K562 (cell line): ENCODE data around the gene GULP1. TPM values are rescaled to one million over a fixed set of nuclear protein-coding genes. Genes with fewer than 3 reads are reported as not detected.

Experiments
- ATAC-seq: fragments of 200-7000 bp; cut with Tn5 transposase; 3 replicates; pipeline ENCODE4 v1.9.1; 2020; ENCODE audit warnings: moderate library complexity
- BruUV-seq: library from RNA; stranded (reverse); fragments of 400-500 nt; replicated peaks from 2 replicates; lab custom pipeline; 2021; lab: Mats Ljungman, UMichigan
- CTCF ChIA-PET: fragments of 300-600 bp; formaldehyde crosslinking; extraction: SDS; loops from one replicate; lab custom pipeline; 2021; ENCODE audit warnings: low intra/inter-chr PET ratio; lab: Yijun Ruan, JAX
- POLR2A ChIA-PET: fragments of 300-600, 350-650 bp; sonication (Branson Sonifier 250); formaldehyde crosslinking; extraction: SDS; loops from one replicate; lab custom pipeline; 2021; ENCODE audit warnings: antibody characterized with exemption, inconsistent platforms; lab: Yijun Ruan, JAX
- DNase-seq, 4 experiments: peaks; one replicate each; pipeline versions ENCODE4 v3.0.0 to v3.0.0-alpha.2; 2011 to 2018; ENCODE audit warnings: low spot score in 3 of 4, mixed read lengths in 3 of 4; ENCODE audit errors: extremely low read depth in 1 of 4
- FAIRE-seq: peaks from 2 replicates; lab custom pipeline; 2011; peaks lifted over from hg19 to GRCh38; lab: Jason Lieb, UNC
- H2AFZ ChIP-seq: 2 replicates; pipeline ENCODE4 v1.6.0; 2011; ENCODE audit warnings: low read depth, low read length, control low read depth, inconsistent platforms
- H3K27ac ChIP-seq: fragments of 200-600 bp; 3 replicates; pipeline ENCODE4 v1.8.0; 2011; ENCODE audit warnings: low read depth, mild to moderate bottlenecking, control low read depth, inconsistent platforms, low read length, moderate library complexity, mixed read lengths; ENCODE audit errors: extremely low read depth
- H3K27me3 ChIP-seq, 2 experiments: fragments of 300-600 bp in 1 of 2; 2 replicates in 1 of 2; 3 replicates in 1 of 2; pipeline versions ENCODE4 v1.6.0 to v1.8.0; 2011; ENCODE audit warnings: inconsistent platforms in 2 of 2, low read length in 2 of 2, mild to moderate bottlenecking in 1 of 2, mixed read lengths in 1 of 2, moderate library complexity in 1 of 2; ENCODE audit not compliant: control insufficient read depth in 2 of 2, insufficient read depth in 2 of 2
- H3K36me3 ChIP-seq: fragments of 300-600 bp; 3 replicates; pipeline ENCODE4 v1.8.0; 2011; ENCODE audit warnings: mild to moderate bottlenecking, low read length, inconsistent platforms; ENCODE audit not compliant: control insufficient read depth, insufficient read depth
- H3K4me1 ChIP-seq, 2 experiments: fragments of 200-600 bp in 1 of 2; replicated peaks in 1 of 2; 2 replicates in 1 of 2; 3 replicates in 1 of 2; pipeline versions ENCODE4 v1.5.1 to v1.8.0; 2011; ENCODE audit warnings: inconsistent platforms in 2 of 2, low read length in 2 of 2, mild to moderate bottlenecking in 1 of 2, mixed read lengths in 1 of 2, moderate library complexity in 1 of 2; ENCODE audit not compliant: control insufficient read depth in 2 of 2, insufficient read depth in 2 of 2
- H3K4me2 ChIP-seq: 2 replicates; pipeline ENCODE4 v1.6.1; 2011; ENCODE audit warnings: low read length, control low read depth, inconsistent platforms, mixed read lengths; ENCODE audit not compliant: insufficient read depth
- H3K4me3 ChIP-seq: fragments of 200-600 bp; sonication (generic), shearing (Covaris generic); 2 replicates; pipeline ENCODE4 v1.5.1; 2016; ENCODE audit warnings: control low read depth, inconsistent platforms
- H3K79me2 ChIP-seq: fragments of 200-600 bp; 3 replicates; pipeline ENCODE4 v1.8.0; 2011; ENCODE audit warnings: low read length, inconsistent platforms; ENCODE audit not compliant: control insufficient read depth, insufficient read depth
- H3K9ac ChIP-seq, 2 experiments: 2 replicates each; pipeline versions ENCODE4 v1.6.0 to v1.6.1; 2011; ENCODE audit warnings: low read depth in 2 of 2, low read length in 2 of 2, control low read depth in 1 of 2, inconsistent platforms in 1 of 2, mild to moderate bottlenecking in 1 of 2, mixed read lengths in 1 of 2; ENCODE audit not compliant: insufficient read depth in 1 of 2
- H3K9me1 ChIP-seq: one replicate; pipeline ENCODE4 v1.6.0; 2011; ENCODE audit warnings: inconsistent platforms, mild to moderate bottlenecking, low read length, moderate library complexity; ENCODE audit not compliant: control insufficient read depth, insufficient read depth
- H3K9me3 ChIP-seq: replicated peaks from 2 replicates; pipeline ENCODE4 v1.5.1; 2011; ENCODE audit warnings: low read depth, low read length, inconsistent platforms; ENCODE audit not compliant: control insufficient read depth, insufficient read depth
- H4K20me1 ChIP-seq: replicated peaks from 2 replicates; pipeline ENCODE4 v1.6.1; 2011; ENCODE audit warnings: low read length, inconsistent platforms, mixed read lengths; ENCODE audit not compliant: control insufficient read depth, insufficient read depth
- E4F1 ChIP-seq: fragments of 250-450 bp; sonication (Bioruptor Pico); IDR thresholded peaks from 2 replicates; pipeline ENCODE4 v1.5.0; 2021; ENCODE audit warnings: mild to moderate bottlenecking, borderline replicate concordance
- ESRRA ChIP-seq: fragments of 450-650 bp; IDR thresholded peaks from 2 replicates; pipeline ENCODE4 v1.6.1; 2014; ENCODE audit warnings: low read depth, mild to moderate bottlenecking, moderate library complexity, borderline replicate concordance
- EWSR1 ChIP-seq: fragments of 450-650 bp; IDR thresholded peaks from 2 replicates; pipeline ENCODE4 v1.6.1; 2018; ENCODE audit warnings: borderline replicate concordance, mild to moderate bottlenecking, low read depth, moderate library complexity; ENCODE audit not compliant: partially characterized antibody
- KLF6 ChIP-seq: fragments of 250-450 bp; sonication (Bioruptor Pico); IDR thresholded peaks from 2 replicates; pipeline ENCODE4 v1.4.0; 2020; ENCODE audit warnings: mild to moderate bottlenecking, moderate library complexity, borderline replicate concordance
- PREB ChIP-seq: sonication (generic); formaldehyde crosslinking; IDR thresholded peaks from 2 replicates; pipeline ENCODE4 v1.8.1; 2023; ENCODE audit warnings: mild to moderate bottlenecking, missing genetic modification reagents
- RBM14 ChIP-seq: fragments of 200-400 bp; formaldehyde crosslinking; IDR thresholded peaks from 2 replicates; pipeline ENCODE4 v1.6.1; 2018; ENCODE audit warnings: low read depth, mild to moderate bottlenecking, low read length, moderate library complexity, borderline replicate concordance; ENCODE audit not compliant: insufficient read depth
- SMARCE1 ChIP-seq: fragments of 450-650 bp; IDR thresholded peaks from 2 replicates; pipeline ENCODE4 v1.7.1; 2016; ENCODE audit warnings: mild to moderate bottlenecking
- ZBTB40 ChIP-seq, 2 experiments: fragments of 450-650 bp in 1 of 2; sonication (generic) in 1 of 2; formaldehyde crosslinking in 1 of 2; IDR thresholded peaks; 2 replicates each; pipeline versions ENCODE4 v1.7.1 to v1.9.0; 2016 to 2022; ENCODE audit warnings: inconsistent platforms in 1 of 2, mild to moderate bottlenecking in 1 of 2, missing genetic modification reagents in 1 of 2
- ZBTB8A ChIP-seq: fragments of 450-650 bp; IDR thresholded peaks from 2 replicates; pipeline ENCODE4 v1.6.1; 2018; ENCODE audit warnings: mild to moderate bottlenecking, moderate library complexity; ENCODE audit not compliant: partially characterized antibody
- WGBS: fragments of 100-300 bp; shearing (Covaris generic); methylation state at CpG from one replicate; pipeline ENCODE4 v1.1.6; 2016; ENCODE audit warnings: low coverage, mixed read lengths; ENCODE audit not compliant: insufficient coverage; ENCODE audit errors: missing lambda C conversion rate; 5-methylcytosine and 5-hydroxymethylcytosine counted together
- in situ Hi-C: fragments of 300-500 bp; cut with MboI; formaldehyde crosslinking; loops from 4 replicates; pipeline ENCODE4 v1.15.0; 2018; ENCODE audit warnings: inconsistent platforms, mixed read lengths
- intact Hi-C: fragments of 100-400 bp; cut with micrococcal nuclease; formaldehyde crosslinking; loops from 2 replicates; pipeline ENCODE4 v1.14.2; 2022
- polyA plus RNA-seq, 8 experiments: library from polyadenylated mRNA; depleted of rRNA in 4 of 8; stranded (reverse) in 5 of 8; unstranded in 3 of 8; fragments of >200 nt; fragmentation: Nextera tagmentation in 2 of 8; fragmentation: Illumina TruSeq in 1 of 8; extraction: Ambion mirVana in 2 of 8; extraction: Trizol in 1 of 8; gene quantifications; 2 replicates each; pipeline versions ENCODE4 v1.2.1 to v1.2.3, GENCODE V29; 2011 to 2014; ENCODE audit warnings: inconsistent platforms in 1 of 8, missing spikeins in 1 of 8
- total RNA-seq, 7 experiments: library from RNA; depleted of rRNA in 6 of 7; stranded (reverse); fragments of >200 nt in 6 of 7; fragmentation: Illumina TruSeq in 2 of 7; extraction: Trizol in 2 of 7; gene quantifications; 2 replicates each; pipeline versions ENCODE4 v1.2.1 to v1.2.3, GENCODE V29; 2011 to 2021; ENCODE audit warnings: low replicate concordance in 1 of 7

GULP1 gene
- total and polyA plus RNA-seq, 9 of the 15 experiments (the other 6 are each of a cell fraction or from before 2014, with no cell fraction given) = 8.5 to 25.3 (median 19.5) TPM

GRCh38 chr2:188557081-188557480, 265.4 kb downstream of the GULP1 start:
- in situ Hi-C loops = no loop called here
- no peaks in the 10 kb centered on the region for H3K9me1 ChIP-seq
- no peaks in the 10 kb centered on the region for H4K20me1 ChIP-seq
- ATAC-seq (no peak), FAIRE-seq (no peak), DNase-seq (no peak)
- no peaks in the 10 kb centered on the region for H3K27me3 ChIP-seq
- 60% methylated on average over 1 of the region's 1 CpG for WGBS
- no peaks in the 10 kb centered on the region for H3K79me2 ChIP-seq
- H3K9me3 ChIP-seq = no peaks in the 10 kb centered on the region
- H3K4me1 ChIP-seq = no peaks in the 10 kb centered on the region
- POLR2A ChIA-PET = interaction anchor here (0.6 kb wide), 1 partner anchor 472 kb away, joined by 3 read pairs; no protein-coding TSS in a partner anchor
- CTCF ChIA-PET = no interaction called here
- BruUV-seq = no TSS peak
- no peak overlapping the region for H3K27ac ChIP-seq
- intact Hi-C loops = no loop called here
- H3K4me2 ChIP-seq = no peak overlapping the region
- no peaks in the 10 kb centered on the region for H3K36me3 ChIP-seq
- no peak overlapping the region for H2AFZ ChIP-seq
- no peak overlapping the region for H3K4me3 ChIP-seq
- no peak overlapping the region for H3K9ac ChIP-seq
- TF ChIP-seq SMARCE1 = no peak
- TF ChIP-seq ZBTB8A = no peak
- TF ChIP-seq EWSR1 = no peak
- TF ChIP-seq E4F1 (CRISPR knock-in tag) = no peak
- TF ChIP-seq ZBTB40 (IDR thresholded peaks at IDR 0.05) = no peak
- no peak for TF ChIP-seq ZBTB40 (CRISPR knock-in tag; IDR thresholded peaks at IDR 0.05)
- TF ChIP-seq ESRRA = no peak
- TF ChIP-seq KLF6 = no peak
- no peak for TF ChIP-seq RBM14
- TF ChIP-seq PREB (CRISPR knock-in tag) = no peak
